ENCODE data around the gene MAST4. TPM values are rescaled to one million over a fixed set of nuclear protein-coding genes. Genes with fewer than 3 reads are reported as not detected.

MAST4 gene
- polyA plus RNA-seq, 2 of the 4 experiments (the other 2 are of a cell fraction), result 1.2 to 5.8 TPM

DNA sequence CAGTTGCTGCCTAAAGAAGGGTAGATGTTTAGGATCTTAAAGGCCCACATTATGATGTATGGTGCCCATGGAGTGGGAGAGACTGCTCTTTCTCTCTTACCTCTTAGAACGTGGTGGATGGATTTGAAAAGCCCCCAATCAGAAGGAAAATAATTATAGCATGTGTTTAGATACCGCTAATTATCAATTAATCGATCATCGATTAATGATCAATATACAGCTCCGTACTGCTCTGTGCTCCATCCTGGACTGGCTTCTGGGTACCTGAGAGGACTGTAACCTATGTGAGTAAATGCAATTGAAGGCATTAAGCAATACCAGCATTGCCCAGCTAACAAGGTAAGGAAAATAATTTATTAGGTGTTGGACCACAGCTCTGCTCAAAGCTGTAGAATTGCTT, 149.1 kb downstream of the MAST4 start:
- no peak for TF ChIP-seq CBX8 (IDR thresholded peaks at IDR 0.05)
- no peak for TF ChIP-seq HDAC2 (IDR thresholded peaks at IDR 0.05)
- TF ChIP-seq CHD4 (IDR thresholded peaks at IDR 0.05; ENCODE audit: borderline replicate concordance), result no peak
- no peak for TF ChIP-seq RFX5 (IDR thresholded peaks at IDR 0.05)
- TF ChIP-seq, protein P1, sequence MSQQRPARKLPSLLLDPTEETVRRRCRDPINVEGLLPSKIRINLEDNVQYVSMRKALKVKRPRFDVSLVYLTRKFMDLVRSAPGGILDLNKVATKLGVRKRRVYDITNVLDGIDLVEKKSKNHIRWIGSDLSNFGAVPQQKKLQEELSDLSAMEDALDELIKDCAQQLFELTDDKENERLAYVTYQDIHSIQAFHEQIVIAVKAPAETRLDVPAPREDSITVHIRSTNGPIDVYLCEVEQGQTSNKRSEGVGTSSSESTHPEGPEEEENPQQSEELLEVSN (IDR thresholded peaks at IDR 0.05; ENCODE audit: borderline replicate concordance, low read depth), result no peak
- TF ChIP-seq, protein P2, sequence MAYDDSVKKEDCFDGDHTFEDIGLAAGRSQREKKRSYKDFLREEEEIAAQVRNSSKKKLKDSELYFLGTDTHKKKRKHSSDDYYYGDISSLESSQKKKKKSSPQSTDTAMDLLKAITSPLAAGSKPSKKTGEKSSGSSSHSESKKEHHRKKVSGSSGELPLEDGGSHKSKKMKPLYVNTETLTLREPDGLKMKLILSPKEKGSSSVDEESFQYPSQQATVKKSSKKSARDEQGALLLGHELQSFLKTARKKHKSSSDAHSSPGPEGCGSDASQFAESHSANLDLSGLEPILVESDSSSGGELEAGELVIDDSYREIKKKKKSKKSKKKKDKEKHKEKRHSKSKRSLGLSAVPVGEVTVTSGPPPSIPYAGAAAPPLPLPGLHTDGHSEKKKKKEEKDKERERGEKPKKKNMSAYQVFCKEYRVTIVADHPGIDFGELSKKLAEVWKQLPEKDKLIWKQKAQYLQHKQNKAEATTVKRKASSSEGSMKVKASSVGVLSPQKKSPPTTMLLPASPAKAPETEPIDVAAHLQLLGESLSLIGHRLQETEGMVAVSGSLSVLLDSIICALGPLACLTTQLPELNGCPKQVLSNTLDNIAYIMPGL (CRISPR knock-in tag; IDR thresholded peaks at IDR 0.05; ENCODE audit: borderline replicate concordance), result no peak
- TF ChIP-seq FOSB (CRISPR knock-in tag; IDR thresholded peaks at IDR 0.05), result no peak
- TF ChIP-seq JUN (IDR thresholded peaks at IDR 0.05), result no peak
- no peak for TF ChIP-seq POLR2AphosphoS2 (conservative IDR thresholded peaks at IDR 0.05; ENCODE audit: low read length)
- no peak for TF ChIP-seq ESRRA (IDR thresholded peaks at IDR 0.05; ENCODE audit: borderline replicate concordance, low read length)
- no peak for TF ChIP-seq GATA3 (IDR thresholded peaks at IDR 0.05; ENCODE audit: borderline replicate concordance)
- TF ChIP-seq RNF2 (IDR thresholded peaks at IDR 0.05; ENCODE audit: borderline replicate concordance, low read depth), result no peak
- TF ChIP-seq, protein P3, sequence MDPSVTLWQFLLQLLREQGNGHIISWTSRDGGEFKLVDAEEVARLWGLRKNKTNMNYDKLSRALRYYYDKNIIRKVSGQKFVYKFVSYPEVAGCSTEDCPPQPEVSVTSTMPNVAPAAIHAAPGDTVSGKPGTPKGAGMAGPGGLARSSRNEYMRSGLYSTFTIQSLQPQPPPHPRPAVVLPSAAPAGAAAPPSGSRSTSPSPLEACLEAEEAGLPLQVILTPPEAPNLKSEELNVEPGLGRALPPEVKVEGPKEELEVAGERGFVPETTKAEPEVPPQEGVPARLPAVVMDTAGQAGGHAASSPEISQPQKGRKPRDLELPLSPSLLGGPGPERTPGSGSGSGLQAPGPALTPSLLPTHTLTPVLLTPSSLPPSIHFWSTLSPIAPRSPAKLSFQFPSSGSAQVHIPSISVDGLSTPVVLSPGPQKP (IDR thresholded peaks at IDR 0.05; ENCODE audit: low read depth, low read length), result no peak
- TF ChIP-seq, protein P4, sequence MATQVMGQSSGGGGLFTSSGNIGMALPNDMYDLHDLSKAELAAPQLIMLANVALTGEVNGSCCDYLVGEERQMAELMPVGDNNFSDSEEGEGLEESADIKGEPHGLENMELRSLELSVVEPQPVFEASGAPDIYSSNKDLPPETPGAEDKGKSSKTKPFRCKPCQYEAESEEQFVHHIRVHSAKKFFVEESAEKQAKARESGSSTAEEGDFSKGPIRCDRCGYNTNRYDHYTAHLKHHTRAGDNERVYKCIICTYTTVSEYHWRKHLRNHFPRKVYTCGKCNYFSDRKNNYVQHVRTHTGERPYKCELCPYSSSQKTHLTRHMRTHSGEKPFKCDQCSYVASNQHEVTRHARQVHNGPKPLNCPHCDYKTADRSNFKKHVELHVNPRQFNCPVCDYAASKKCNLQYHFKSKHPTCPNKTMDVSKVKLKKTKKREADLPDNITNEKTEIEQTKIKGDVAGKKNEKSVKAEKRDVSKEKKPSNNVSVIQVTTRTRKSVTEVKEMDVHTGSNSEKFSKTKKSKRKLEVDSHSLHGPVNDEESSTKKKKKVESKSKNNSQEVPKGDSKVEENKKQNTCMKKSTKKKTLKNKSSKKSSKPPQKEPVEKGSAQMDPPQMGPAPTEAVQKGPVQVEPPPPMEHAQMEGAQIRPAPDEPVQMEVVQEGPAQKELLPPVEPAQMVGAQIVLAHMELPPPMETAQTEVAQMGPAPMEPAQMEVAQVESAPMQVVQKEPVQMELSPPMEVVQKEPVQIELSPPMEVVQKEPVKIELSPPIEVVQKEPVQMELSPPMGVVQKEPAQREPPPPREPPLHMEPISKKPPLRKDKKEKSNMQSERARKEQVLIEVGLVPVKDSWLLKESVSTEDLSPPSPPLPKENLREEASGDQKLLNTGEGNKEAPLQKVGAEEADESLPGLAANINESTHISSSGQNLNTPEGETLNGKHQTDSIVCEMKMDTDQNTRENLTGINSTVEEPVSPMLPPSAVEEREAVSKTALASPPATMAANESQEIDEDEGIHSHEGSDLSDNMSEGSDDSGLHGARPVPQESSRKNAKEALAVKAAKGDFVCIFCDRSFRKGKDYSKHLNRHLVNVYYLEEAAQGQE (IDR thresholded peaks at IDR 0.05), result no peak
- TF ChIP-seq NFE2L2 (conservative IDR thresholded peaks at IDR 0.05; ENCODE audit: low read length), result no peak
- no peak for TF ChIP-seq CBX2 (IDR thresholded peaks at IDR 0.05; ENCODE audit: borderline replicate concordance, low read depth)
- TF ChIP-seq ZFP36 (IDR thresholded peaks at IDR 0.05; ENCODE audit: borderline replicate concordance, partially characterized antibody), result no peak
- TF ChIP-seq KDM5A (IDR thresholded peaks at IDR 0.05), result no peak
- no peak for TF ChIP-seq RCOR1 (IDR thresholded peaks at IDR 0.05; ENCODE audit: low read depth, low read length)
- Histone ChIP-seq H3K27ac (no peak overlapping the region), H3K9me3 (no peaks in the 10 kb centered on the region), H3K4me2 (no peak overlapping the region), H3K4me3 (no peak overlapping the region), H3K4me1 (0 out of 3 replicates have a peak, but pooled peaks cover 2% of the 10 kb centered on the region)
- CTCF ChIA-PET, result interaction anchor here (1.0 to 2.1 kb wide), 3 partner anchors 12 to 438 kb away, joined by 3 to 4 read pairs (median 4); no protein-coding TSS in a partner anchor
- 58% methylated on average over 5 of the region's 5 CpGs for WGBS (ENCODE audit: missing lambda C conversion rate)
- FAIRE-seq, result no peak
- POLR2A ChIA-PET, result no interaction called here
- no peak for ATAC-seq
- DNase-seq (ENCODE audit: low read depth in 1 of 2, low spot score in 1 of 2), result no peak

DNA sequence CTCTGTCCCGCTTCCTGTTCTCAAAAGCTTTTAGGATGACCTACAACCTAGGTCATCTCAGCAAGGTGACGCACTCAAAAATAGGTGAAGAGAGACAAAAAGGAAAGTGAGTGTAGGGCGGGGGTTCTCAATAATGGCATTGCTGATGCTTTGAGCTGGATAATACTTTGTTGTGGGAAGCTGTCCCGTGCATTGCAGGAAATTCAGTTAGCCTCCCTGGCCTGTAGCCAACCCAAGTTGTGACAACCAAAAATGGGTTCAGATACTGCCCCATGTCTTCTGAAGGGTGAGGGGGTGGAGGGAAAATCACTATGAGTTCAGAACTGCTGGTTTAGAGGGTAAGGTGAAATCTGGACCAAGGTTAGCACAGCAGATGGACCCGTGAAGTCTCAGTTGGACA, 151.4 kb downstream of the MAST4 start:
- ATAC-seq (no peak), FAIRE-seq (no peak), DNase-seq (ENCODE audit: low read depth in 1 of 2, low spot score in 1 of 2) (no peak)
- WGBS (ENCODE audit: missing lambda C conversion rate), result 35% methylated on average over 5 of the region's 5 CpGs
- ChIA-PET POLR2A (no interaction called here), CTCF (no interaction called here)
- Histone ChIP-seq H3K4me2 (no peak overlapping the region), H3K9me3 (no peaks in the 10 kb centered on the region), H3K4me3 (no peak overlapping the region), H3K4me1 (no peaks in the 10 kb centered on the region), H3K27ac (no peak overlapping the region)
- TF ChIP-seq POLR2A (IDR thresholded peaks at IDR 0.05; ENCODE audit: low read length), result no peak
- TF ChIP-seq, protein P5, sequence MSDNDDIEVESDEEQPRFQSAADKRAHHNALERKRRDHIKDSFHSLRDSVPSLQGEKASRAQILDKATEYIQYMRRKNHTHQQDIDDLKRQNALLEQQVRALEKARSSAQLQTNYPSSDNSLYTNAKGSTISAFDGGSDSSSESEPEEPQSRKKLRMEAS (IDR thresholded peaks at IDR 0.05), result no peak
- TF ChIP-seq RARB (CRISPR knock-in tag; IDR thresholded peaks at IDR 0.05), result no peak
- TF ChIP-seq POLR2AphosphoS2 (conservative IDR thresholded peaks at IDR 0.05; ENCODE audit: low read length), result no peak
- no peak for TF ChIP-seq ESRRA (IDR thresholded peaks at IDR 0.05; ENCODE audit: borderline replicate concordance, low read length)
- TF ChIP-seq KDM1A (IDR thresholded peaks at IDR 0.05; ENCODE audit: low read depth), result no peak
- no peak for TF ChIP-seq BHLHE40 (IDR thresholded peaks at IDR 0.05; ENCODE audit: low read depth, low read length)
- TF ChIP-seq NPAS2 (CRISPR knock-in tag; IDR thresholded peaks at IDR 0.05; ENCODE audit: borderline replicate concordance), result no peak
- TF ChIP-seq PHF8 (IDR thresholded peaks at IDR 0.05; ENCODE audit: borderline replicate concordance, low read depth), result no peak
- TF ChIP-seq, protein P6, sequence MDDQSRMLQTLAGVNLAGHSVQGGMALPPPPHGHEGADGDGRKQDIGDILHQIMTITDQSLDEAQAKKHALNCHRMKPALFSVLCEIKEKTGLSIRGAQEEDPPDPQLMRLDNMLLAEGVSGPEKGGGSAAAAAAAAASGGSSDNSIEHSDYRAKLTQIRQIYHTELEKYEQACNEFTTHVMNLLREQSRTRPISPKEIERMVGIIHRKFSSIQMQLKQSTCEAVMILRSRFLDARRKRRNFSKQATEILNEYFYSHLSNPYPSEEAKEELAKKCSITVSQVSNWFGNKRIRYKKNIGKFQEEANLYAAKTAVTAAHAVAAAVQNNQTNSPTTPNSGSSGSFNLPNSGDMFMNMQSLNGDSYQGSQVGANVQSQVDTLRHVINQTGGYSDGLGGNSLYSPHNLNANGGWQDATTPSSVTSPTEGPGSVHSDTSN (IDR thresholded peaks at IDR 0.05), result no peak
- no peak for TF ChIP-seq CHD2 (IDR thresholded peaks at IDR 0.05; ENCODE audit: low read length, partially characterized antibody)
- no peak for TF ChIP-seq HDAC2 (IDR thresholded peaks at IDR 0.05)
- no peak for TF ChIP-seq MAZ (IDR thresholded peaks at IDR 0.05; ENCODE audit: borderline replicate concordance, low read depth, low read length)
- TF ChIP-seq EHF (CRISPR knock-in tag; IDR thresholded peaks at IDR 0.05), result no peak

Measured in A549 (cell line).